WERI-Rb-1 (cell line): ENCODE data around the gene SPOCK1.

Source experiments
- DNase-seq: peaks from one replicate; pipeline ENCODE4 v3.0.0-alpha.2; 2020
- H3K27ac ChIP-seq: fragments of 250-450 bp; sonication (Bioruptor Pico); 2 replicates; pipeline ENCODE4 v1.5.1; 2020; ENCODE audit warnings: mild to moderate bottlenecking, moderate library complexity
- H3K27me3 ChIP-seq: fragments of 250-450 bp; sonication (Bioruptor Pico); 2 replicates; pipeline ENCODE4 v1.5.1; 2021; ENCODE audit warnings: mild to moderate bottlenecking, low read depth, moderate library complexity; ENCODE audit not compliant: insufficient read depth, severe bottlenecking
- H3K36me3 ChIP-seq: fragments of 250-450 bp; sonication (Bioruptor Pico); 2 replicates; pipeline ENCODE4 v1.5.1; 2020; ENCODE audit warnings: mild to moderate bottlenecking, moderate library complexity
- H3K4me3 ChIP-seq: 2 replicates; pipeline ENCODE4 v1.5.1; 2011; ENCODE audit warnings: low read depth, mild to moderate bottlenecking, control low read depth, low read length
- H3K9me3 ChIP-seq: fragments of 250-450 bp; sonication (Bioruptor Pico); 2 replicates; pipeline ENCODE4 v1.5.1; 2021; ENCODE audit warnings: mild to moderate bottlenecking, moderate library complexity; ENCODE audit not compliant: severe bottlenecking
- TF ChIP-seq, protein P1 (sequence below): IDR thresholded peaks from 2 replicates; pipeline ENCODE4 v1.5.1; 2011; ENCODE audit warnings: low read depth, mild to moderate bottlenecking, control low read depth, inconsistent platforms, low read length

Gene SPOCK1

DNA sequence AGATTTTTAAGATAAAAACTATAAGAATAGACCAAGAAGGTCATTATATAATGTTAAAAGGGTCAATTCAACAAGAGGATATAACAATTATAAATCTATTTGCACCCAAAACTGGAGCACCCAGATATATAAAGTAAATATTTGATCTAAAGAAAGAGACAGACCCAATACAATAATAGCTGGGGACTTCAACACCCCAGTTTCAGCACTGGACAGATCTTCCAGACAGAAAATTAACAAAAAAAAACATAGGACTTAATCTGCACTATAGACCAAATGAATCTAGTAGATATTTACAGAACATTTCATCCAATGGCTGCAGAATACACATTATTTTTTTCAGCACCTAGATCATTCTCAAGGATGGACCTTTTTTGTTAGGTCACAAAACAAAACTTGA, 331.9 kb downstream of the SPOCK1 start:
- no peaks in the 10 kb centered on the region for H3K36me3 ChIP-seq
- no peak overlapping the region for H3K4me3 ChIP-seq
- TF ChIP-seq, protein P1, sequence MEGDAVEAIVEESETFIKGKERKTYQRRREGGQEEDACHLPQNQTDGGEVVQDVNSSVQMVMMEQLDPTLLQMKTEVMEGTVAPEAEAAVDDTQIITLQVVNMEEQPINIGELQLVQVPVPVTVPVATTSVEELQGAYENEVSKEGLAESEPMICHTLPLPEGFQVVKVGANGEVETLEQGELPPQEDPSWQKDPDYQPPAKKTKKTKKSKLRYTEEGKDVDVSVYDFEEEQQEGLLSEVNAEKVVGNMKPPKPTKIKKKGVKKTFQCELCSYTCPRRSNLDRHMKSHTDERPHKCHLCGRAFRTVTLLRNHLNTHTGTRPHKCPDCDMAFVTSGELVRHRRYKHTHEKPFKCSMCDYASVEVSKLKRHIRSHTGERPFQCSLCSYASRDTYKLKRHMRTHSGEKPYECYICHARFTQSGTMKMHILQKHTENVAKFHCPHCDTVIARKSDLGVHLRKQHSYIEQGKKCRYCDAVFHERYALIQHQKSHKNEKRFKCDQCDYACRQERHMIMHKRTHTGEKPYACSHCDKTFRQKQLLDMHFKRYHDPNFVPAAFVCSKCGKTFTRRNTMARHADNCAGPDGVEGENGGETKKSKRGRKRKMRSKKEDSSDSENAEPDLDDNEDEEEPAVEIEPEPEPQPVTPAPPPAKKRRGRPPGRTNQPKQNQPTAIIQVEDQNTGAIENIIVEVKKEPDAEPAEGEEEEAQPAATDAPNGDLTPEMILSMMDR = no peak
- H3K9me3 ChIP-seq = no peaks in the 10 kb centered on the region
- no peak for DNase-seq
- H3K27me3 ChIP-seq = no peaks in the 10 kb centered on the region
- H3K27ac ChIP-seq = no peak overlapping the region

DNA sequence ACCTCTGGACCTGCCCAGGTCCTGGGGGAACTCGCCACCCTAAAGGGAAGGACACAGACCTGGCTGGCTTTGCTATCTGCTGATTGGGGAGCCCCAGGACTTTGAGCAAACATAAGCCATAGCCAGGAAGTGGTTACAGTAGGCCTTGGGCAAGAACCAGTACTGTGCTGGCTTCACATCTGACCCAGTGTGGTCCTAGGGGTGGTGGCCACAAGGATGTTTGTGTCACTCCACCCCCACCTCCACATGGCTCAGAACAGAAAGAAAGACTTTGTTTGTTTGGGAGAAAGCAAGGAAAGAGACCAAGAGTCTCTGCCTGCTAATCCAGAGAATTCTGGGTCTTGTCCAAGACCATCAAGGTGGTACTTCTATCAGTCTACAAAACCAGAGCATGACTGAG, 334.2 kb downstream of the SPOCK1 start:
- Histone ChIP-seq H3K27me3 (no peaks in the 10 kb centered on the region), H3K36me3 (no peaks in the 10 kb centered on the region), H3K9me3 (no peaks in the 10 kb centered on the region), H3K4me3 (no peak overlapping the region), H3K27ac (no peak overlapping the region)
- no peak for DNase-seq
- TF ChIP-seq, protein P1 = no peak

DNA sequence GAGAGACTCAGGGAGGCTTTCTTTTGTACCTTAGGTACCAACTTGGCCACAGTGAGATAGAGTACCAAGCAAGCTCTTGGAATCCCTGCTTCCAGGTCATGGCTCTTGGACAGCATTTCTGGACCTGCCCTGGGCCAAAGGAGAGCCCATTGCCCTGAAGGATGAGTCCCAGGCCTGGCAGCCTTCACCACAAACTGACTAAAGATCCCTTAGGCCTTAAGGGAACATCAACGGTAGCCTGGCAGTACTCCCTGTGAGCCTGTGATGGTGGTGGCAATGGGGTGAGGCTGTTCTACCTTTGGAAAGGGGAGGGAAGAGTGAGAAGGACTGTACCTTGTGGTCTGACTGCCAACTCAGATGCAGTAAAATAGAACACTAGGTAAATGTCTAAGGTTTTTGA, 334.6 kb downstream of the SPOCK1 start:
- Histone ChIP-seq H3K27ac (no peak overlapping the region), H3K36me3 (no peaks in the 10 kb centered on the region), H3K27me3 (no peaks in the 10 kb centered on the region), H3K9me3 (no peaks in the 10 kb centered on the region), H3K4me3 (no peak overlapping the region)
- TF ChIP-seq, protein P1 = no peak
- DNase-seq = no peak

DNA sequence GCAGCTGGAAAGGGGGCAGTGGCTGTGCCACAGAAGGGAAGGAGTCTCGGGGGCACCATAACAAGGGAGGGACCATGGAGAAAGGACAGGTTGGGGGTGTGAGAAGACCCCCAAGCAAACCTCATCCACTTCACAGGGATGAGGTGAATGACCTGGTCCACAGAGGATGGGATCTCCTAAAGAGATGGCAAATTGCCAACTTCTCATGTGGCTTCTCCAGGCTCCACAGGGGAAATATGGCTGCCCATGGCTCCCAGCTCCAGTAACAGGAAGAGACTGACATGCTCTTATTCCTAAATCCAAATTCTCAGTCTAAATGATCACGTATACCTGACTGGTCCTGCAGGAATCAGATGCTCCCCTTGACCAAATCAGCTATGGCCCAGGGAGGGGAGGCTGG, 340.4 kb downstream of the SPOCK1 start:
- Histone ChIP-seq H3K9me3 (no peaks in the 10 kb centered on the region), H3K27me3 (no peaks in the 10 kb centered on the region), H3K27ac (no peak overlapping the region), H3K4me3 (no peak overlapping the region), H3K36me3 (no peaks in the 10 kb centered on the region)
- TF ChIP-seq, protein P1 = no peak
- DNase-seq = no peak

DNA sequence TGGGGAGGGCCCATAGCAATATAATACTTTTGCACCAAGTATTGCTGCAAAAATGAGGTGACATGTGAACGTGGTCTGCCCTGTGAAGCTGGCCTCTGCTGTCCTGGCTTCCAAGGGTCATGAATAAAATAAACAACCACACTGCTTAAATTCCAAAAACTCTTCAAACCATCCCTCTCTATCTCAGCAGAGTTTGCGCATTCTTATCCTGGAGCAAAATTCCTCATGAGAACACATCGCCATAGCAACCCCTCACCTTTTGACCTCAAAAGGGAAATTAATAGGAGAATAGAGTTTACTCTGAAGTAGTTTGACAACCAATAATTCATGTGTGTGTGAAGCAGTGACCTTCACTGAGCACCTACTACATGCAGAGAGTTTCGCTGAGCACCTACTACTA, 342.9 kb downstream of the SPOCK1 start:
- H3K36me3 ChIP-seq = no peaks in the 10 kb centered on the region
- H3K27ac ChIP-seq = no peak overlapping the region
- TF ChIP-seq, protein P1 = no peak
- H3K4me3 ChIP-seq = no peak overlapping the region
- no peaks in the 10 kb centered on the region for H3K9me3 ChIP-seq
- DNase-seq = no peak
- H3K27me3 ChIP-seq = no peaks in the 10 kb centered on the region

DNA sequence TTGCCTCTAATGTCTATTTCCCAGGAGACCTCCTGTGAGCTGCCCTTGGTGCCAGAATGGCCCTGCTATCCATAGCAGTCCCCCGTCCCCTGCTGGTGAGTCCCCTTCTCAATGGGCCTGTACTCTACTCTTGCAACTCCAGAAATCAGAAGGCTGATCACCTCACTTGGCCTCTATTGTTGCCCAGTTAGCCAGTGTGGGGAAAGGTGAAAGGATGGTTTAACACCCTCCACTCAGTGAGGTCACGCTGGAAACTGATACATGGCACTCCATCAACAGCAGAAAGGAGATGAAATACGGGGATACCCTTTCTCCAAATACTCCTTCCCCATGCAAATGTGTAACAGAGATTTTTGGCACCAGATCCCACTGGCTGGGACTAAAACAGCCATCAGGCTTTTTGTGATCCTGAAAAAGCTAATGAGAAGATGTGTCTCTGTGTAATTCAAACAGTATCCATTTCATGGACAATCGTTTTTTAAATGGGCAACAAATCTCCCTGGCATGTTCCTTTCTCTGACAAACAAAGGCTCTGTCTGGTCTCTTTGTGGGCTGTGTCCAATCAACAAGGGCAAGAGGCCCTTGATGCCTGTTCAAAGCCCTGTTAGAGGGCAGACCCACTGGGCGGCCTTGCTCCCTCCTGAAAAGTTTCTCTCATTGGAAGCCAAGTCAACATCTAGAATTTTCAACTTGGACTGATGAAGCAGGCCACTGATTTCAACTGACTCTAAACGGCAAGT, 343.7 kb downstream of the SPOCK1 start:
- H3K27ac ChIP-seq = no peak overlapping the region
- no peaks in the 10 kb centered on the region for H3K36me3 ChIP-seq
- no peak overlapping the region for H3K4me3 ChIP-seq
- no peaks in the 10 kb centered on the region for H3K9me3 ChIP-seq
- DNase-seq = no peak
- H3K27me3 ChIP-seq = no peaks in the 10 kb centered on the region
- TF ChIP-seq, protein P1 = no peak
